HG03565 (cell line): ENCODE measurements around the gene KCNH1.

Source experiments
- ATAC-seq: cut with Tn5 transposase; IDR thresholded peaks from one replicate; pipeline ENCODE4 v1.9.1; 2021; ENCODE audit warnings: mild to moderate bottlenecking, moderate library complexity; ENCODE audit not compliant: unreplicated experiment

Gene KCNH1

GRCh38 chr1:210654176-210654981, 479.6 kb downstream of the KCNH1 start:
- no peak for ATAC-seq

- ATAC-seq, result no peak
Observed at GRCh38 chr1:210653771-210654170, 480.2 kb downstream of the KCNH1 start.

GRCh38 chr1:210652329-210652954, 481.5 kb downstream of the KCNH1 start:
- ATAC-seq, result no peak

GRCh38 chr1:210650403-210650802, 483.5 kb downstream of the KCNH1 start:
- ATAC-seq, result no peak

GRCh38 chr1:210648588-210649269, 485.2 kb downstream of the KCNH1 start:
- no peak for ATAC-seq

GRCh38 chr1:210647406-210648333, 486.3 kb downstream of the KCNH1 start:
- no peak for ATAC-seq

GRCh38 chr1:210646258-210646616, 487.7 kb downstream of the KCNH1 start:
- ATAC-seq, result no peak

GRCh38 chr1:210645582-210646257, 488.2 kb downstream of the KCNH1 start:
- ATAC-seq, result no peak

- ATAC-seq, result no peak
Observed at GRCh38 chr1:210641582-210641981, 492.4 kb downstream of the KCNH1 start.

- no peak for ATAC-seq
Observed at GRCh38 chr1:210635108-210635507, 498.8 kb downstream of the KCNH1 start.

GRCh38 chr1:210633636-210634035, 500.3 kb downstream of the KCNH1 start:
- ATAC-seq, result no peak

- ATAC-seq, result no peak
Observed at GRCh38 chr1:210633140-210633539, 500.8 kb downstream of the KCNH1 start.

- ATAC-seq, result no peak
Observed at GRCh38 chr1:210631399-210631798, 502.5 kb downstream of the KCNH1 start.

- ATAC-seq, result no peak
Observed at GRCh38 chr1:210629276-210629675, 504.7 kb downstream of the KCNH1 start.

GRCh38 chr1:210627755-210628154, 506.2 kb downstream of the KCNH1 start:
- ATAC-seq, result no peak
